CD1c-positive myeloid dendritic cell (primary cell): ENCODE measurements around the gene UGT1A7.

Source experiments
- DNase-seq: peaks from one replicate; pipeline ENCODE4 v3.0.0-alpha.2; 2016; ENCODE audit errors: extremely low spot score

Gene UGT1A7

GRCh38 chr2:233818639-233819621 is 137.2 kb downstream of the UGT1A7 start:
- no peak for DNase-seq

DNA sequence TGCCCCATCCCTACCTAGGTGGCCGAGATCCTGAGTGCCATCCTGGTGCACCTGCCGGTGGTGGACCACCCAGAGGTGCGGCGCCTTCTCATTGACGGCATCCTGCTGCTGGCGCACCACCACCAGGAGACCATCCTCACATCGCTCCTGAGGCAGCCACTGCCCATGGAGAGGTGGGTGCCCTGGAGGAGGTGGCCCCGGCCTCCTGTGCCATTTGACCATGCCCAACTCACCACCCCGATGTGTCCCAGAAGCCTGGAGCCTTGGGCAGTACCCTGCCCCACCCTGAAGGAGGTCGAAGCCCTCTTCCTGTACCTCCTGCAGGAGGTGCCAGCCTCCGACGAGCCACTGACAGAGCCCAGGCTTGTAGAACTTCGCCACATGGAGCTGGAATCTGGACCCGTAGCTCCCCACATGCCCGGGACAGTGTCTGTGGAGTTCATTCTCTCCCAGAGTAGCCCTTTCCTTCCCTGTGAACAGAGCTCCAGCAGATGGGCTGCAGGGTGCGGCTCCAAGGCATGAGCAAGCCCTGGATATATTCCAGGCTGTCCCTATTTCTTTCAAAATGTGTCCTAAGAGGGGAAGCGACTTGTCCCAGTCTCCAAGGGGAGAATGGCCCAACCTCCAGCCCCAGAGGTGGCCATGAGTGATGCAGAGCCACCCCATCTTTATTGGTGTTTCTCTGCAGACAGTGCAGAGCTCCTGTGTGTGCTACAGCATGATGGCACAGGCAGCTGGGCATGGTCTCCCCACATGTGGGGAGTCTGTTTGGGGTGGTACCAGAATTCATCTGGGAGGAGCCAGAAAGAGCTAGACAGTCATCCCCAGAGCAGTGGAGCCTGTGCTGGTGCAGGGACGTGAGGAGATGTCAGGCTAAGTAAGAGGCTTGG is 138.4 kb downstream of the UGT1A7 start:
- DNase-seq, result no peak

DNA sequence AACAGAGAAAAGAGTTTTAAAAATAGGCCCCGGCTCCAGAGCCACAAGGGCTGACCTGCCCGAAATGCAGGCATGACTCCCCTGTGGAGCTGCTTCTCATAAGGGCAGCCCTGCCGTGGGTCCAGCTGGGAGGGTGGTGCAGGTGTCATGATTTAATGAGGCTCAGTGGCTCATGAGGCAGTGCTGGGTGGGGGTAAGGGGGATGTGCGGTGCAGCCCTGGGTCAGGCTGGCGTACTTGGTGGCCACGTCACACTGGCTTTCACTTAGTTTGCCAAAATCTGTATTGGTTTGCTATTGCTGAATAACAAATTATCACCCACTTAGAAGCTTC is 139.0 kb downstream of the UGT1A7 start:
- DNase-seq, result no peak

- DNase-seq, result no peak
Observed at GRCh38 chr2:233821196-233821595, 139.5 kb downstream of the UGT1A7 start.

DNA sequence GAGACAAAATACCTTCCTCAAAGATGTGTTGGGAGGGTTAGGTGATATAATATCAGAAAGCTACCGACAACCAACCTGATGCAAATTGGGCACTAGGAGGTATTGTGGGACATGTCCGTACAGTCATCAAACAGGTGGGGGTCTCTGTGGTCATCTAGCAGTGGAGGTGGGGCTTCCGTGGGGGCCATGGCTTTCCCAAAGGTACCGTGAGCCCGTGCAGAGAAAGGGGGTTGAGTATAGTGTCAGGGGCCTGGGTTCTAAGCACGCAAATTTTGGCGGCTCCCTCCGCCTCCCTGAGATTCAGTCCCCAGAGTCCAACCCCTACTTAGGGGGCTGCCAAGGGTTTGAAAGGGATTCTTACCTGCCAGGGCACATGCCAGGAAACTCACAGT is 140.0 kb downstream of the UGT1A7 start:
- no peak for DNase-seq

- DNase-seq, result no peak
Observed at GRCh38 chr2:233822101-233822771, 140.5 kb downstream of the UGT1A7 start.
